ENCODE results near the gene CAGE1. TPM values are rescaled to one million over a fixed set of nuclear protein-coding genes. Genes with fewer than 3 reads are reported as not detected.
"Not testable (repeated sequence)": the region's sequence is repeated elsewhere in the genome, so short reads cannot be mapped to it uniquely, and the experiment has no call there.

CAGE1 gene
- total RNA-seq, 2 experiments from 2014 or later = 0.11 to 0.18 TPM

DNA sequence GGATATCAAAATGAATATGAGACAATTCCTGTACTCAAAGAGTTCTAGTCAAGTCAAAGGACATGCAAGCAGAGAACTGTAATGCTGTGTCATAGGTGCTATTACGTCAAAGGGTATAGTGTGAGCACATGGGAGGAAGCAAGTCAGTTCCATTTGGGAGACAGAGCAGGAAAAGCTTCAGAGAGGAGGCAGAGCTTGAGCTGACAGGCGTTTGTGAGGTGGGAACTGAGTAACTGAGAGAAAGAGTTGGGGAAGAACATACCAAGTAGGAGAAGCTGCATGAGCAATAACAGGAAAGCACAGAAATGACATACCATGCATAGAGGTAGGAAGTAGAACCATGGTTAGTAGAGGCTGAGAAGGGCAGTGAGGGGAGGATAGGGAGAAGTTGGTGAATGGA, 61.3 kb downstream of the CAGE1 start:
- no peaks in the 10 kb centered on the region for H3K27me3 Mint-ChIP-seq
- TF ChIP-seq, protein P1, sequence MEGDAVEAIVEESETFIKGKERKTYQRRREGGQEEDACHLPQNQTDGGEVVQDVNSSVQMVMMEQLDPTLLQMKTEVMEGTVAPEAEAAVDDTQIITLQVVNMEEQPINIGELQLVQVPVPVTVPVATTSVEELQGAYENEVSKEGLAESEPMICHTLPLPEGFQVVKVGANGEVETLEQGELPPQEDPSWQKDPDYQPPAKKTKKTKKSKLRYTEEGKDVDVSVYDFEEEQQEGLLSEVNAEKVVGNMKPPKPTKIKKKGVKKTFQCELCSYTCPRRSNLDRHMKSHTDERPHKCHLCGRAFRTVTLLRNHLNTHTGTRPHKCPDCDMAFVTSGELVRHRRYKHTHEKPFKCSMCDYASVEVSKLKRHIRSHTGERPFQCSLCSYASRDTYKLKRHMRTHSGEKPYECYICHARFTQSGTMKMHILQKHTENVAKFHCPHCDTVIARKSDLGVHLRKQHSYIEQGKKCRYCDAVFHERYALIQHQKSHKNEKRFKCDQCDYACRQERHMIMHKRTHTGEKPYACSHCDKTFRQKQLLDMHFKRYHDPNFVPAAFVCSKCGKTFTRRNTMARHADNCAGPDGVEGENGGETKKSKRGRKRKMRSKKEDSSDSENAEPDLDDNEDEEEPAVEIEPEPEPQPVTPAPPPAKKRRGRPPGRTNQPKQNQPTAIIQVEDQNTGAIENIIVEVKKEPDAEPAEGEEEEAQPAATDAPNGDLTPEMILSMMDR (IDR thresholded peaks at IDR 0.05) = no peak
- no peak overlapping the region for H3K27ac Mint-ChIP-seq
- intact Hi-C loops (cut with micrococcal nuclease) = no loop called here
- no peaks in the 10 kb centered on the region for H3K4me1 Mint-ChIP-seq (ENCODE audit: low read depth)
- H3K36me3 Mint-ChIP-seq (ENCODE audit: low read depth) = no peaks in the 10 kb centered on the region
- H3K4me3 Mint-ChIP-seq = no peak overlapping the region
- no peaks in the 10 kb centered on the region for H3K9me3 Mint-ChIP-seq
- ATAC-seq (no peak), DNase-seq (no peak)
- ChIA-PET POLR2A (no interaction called here), CTCF (interaction anchor here (0.9 kb wide), 1 partner anchor 287 kb away, joined by 3 read pairs; no protein-coding TSS in a partner anchor)

DNA sequence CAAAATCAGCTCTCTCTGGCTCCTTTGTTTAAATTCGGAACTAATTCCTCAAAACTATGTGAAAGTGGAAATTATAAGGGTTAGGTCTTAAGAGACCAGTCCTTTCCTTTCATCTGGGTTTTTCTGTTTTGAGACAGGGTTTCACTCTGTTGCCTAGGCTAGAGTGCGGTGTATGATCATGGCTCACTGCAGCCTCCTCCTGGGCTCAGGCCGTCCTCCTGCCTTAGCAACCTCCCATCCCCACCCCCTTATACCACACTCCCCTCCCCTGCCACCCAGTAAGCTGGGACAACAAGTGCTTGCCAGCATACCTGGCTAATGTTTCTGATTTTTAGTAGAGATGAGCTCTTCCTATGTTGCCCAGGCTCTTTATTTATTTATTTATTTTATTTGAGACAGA, 63.8 kb downstream of the CAGE1 start:
- TF ChIP-seq, protein P1 (IDR thresholded peaks at IDR 0.05) = no peak
- no peak overlapping the region for H3K4me3 Mint-ChIP-seq
- no peaks in the 10 kb centered on the region for H3K9me3 Mint-ChIP-seq
- H3K27me3 Mint-ChIP-seq = no peaks in the 10 kb centered on the region
- H3K27ac Mint-ChIP-seq = no peak overlapping the region
- ChIA-PET CTCF (no interaction called here), POLR2A (interaction anchor here (0.6 kb wide), 1 partner anchor 15 kb away, joined by 3 read pairs; no protein-coding TSS in a partner anchor)
- intact Hi-C loops (cut with micrococcal nuclease) = no loop called here
- ATAC-seq = no peak
- H3K4me1 Mint-ChIP-seq (ENCODE audit: low read depth) = no peaks in the 10 kb centered on the region
- no peak for DNase-seq
- H3K36me3 Mint-ChIP-seq (ENCODE audit: low read depth) = no peaks in the 10 kb centered on the region

DNA sequence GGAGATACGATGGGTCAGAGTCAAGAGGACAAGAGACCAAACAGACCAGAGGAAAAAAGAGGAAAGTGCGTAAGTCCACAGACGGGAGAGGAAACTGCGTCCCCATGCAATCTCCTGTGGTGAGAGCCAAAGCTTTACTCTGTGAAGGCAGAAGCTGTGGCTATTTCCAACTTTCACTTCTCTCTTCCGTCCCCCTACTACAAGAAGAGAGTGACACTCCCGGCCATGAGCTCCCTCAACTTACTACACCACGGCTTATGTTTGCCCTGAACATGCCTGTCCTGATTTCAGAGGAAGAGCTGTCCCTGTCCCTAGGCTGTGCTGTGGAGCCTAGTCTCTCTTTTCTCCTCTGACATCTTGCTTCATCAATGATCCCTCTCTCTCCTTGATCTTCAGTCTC, 65.0 kb downstream of the CAGE1 start:
- Mint-ChIP-seq H3K4me1 (ENCODE audit: low read depth) (no peaks in the 10 kb centered on the region), H3K27me3 (no peaks in the 10 kb centered on the region), H3K9me3 (no peaks in the 10 kb centered on the region), H3K4me3 (no peak overlapping the region), H3K36me3 (ENCODE audit: low read depth) (no peaks in the 10 kb centered on the region), H3K27ac (no peak overlapping the region)
- DNase-seq (no peak), ATAC-seq (no peak)
- intact Hi-C loops (cut with micrococcal nuclease) = no loop called here
- ChIA-PET POLR2A (interaction anchor here (0.5 to 0.9 kb wide), 5 partner anchors 11 to 1667 kb away, joined by 3 to 4 read pairs (median 3); no protein-coding TSS in a partner anchor), CTCF (interaction anchor here (0.9 to 1.8 kb wide), 5 partner anchors 8 to 49 kb away, joined by 3 to 6 read pairs (median 4); no protein-coding TSS in a partner anchor)
- TF ChIP-seq, protein P1 (IDR thresholded peaks at IDR 0.05) = no peak

DNA sequence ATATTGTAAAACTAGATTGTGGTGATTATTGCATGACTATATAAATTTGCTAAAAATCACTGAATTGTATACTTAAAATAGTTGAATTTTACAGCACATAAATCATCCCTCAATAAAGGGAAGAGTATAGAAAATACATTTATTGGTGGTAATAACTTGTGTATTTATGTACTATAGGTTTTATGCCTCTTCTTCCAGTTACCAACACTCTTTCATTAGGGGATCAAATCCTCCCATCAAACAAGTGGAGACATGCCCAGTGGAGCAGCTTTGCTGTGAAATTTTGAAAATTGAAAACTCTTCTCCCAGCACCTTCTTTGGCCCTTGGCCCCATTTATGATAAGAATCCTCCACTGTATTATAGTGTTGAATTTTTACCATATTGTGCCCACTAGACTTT, 66.5 kb downstream of the CAGE1 start:
- no peaks in the 10 kb centered on the region for H3K4me1 Mint-ChIP-seq (ENCODE audit: low read depth)
- H3K36me3 Mint-ChIP-seq (ENCODE audit: low read depth) = no peaks in the 10 kb centered on the region
- TF ChIP-seq, protein P1 (IDR thresholded peaks at IDR 0.05) = no peak
- ChIA-PET CTCF (no interaction called here), POLR2A (no interaction called here)
- no peak overlapping the region for H3K4me3 Mint-ChIP-seq
- ATAC-seq = no peak
- no peak overlapping the region for H3K27ac Mint-ChIP-seq
- intact Hi-C loops (cut with micrococcal nuclease) = no loop called here
- no peaks in the 10 kb centered on the region for H3K27me3 Mint-ChIP-seq
- H3K9me3 Mint-ChIP-seq = no peaks in the 10 kb centered on the region
- DNase-seq = no peak

DNA sequence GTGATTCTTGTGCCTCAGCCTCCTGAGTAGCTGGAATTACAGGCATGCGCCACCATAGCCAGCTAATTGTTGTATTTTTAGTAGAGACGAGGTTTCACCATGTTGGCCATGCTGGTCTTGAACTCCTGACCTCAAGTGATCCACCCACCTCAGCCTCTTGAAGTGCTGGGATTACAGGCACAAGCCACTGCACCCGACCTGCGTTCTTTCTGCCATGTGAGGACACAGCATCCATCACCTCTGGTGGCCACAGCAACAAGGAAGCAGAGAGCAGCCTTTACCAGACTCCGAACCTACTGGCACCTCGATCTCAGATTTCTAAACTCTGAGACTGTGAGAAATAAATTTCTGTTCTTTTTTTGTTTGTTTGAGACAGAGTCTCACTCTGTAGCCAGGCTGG, 67.7 kb downstream of the CAGE1 start:
- H3K27ac Mint-ChIP-seq; DNase-seq; H3K4me3 Mint-ChIP-seq; intact Hi-C loops (cut with micrococcal nuclease); H3K27me3 Mint-ChIP-seq; H3K4me1 Mint-ChIP-seq (ENCODE audit: low read depth); POLR2A ChIA-PET; H3K9me3 Mint-ChIP-seq; H3K36me3 Mint-ChIP-seq (ENCODE audit: low read depth); ATAC-seq: not testable (repeated sequence)
- CTCF ChIA-PET = interaction anchor here (0.8 kb wide), 1 partner anchor 31 kb away, joined by 3 read pairs; no protein-coding TSS in a partner anchor

DNA sequence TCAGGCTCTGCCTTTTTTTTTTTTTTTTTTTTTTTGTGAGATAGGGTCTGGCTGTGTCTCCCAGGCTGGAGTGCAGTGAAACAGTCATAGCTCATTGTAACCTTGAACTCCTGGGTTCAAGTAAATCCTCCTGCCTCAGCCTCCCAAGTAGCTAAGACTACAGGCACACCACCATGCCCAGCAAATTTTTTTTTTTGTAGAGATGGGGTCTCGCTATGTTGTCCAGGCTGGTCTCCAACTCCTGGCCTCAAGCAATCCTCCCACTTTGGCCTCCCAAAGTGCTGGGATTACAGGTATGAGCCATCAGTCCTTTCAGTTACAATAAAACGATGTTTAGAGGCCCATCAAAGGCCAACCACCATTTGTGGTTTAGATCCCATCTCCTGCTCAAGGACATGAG, 70.1 kb downstream of the CAGE1 start:
- DNase-seq; H3K27ac Mint-ChIP-seq; H3K27me3 Mint-ChIP-seq; H3K4me3 Mint-ChIP-seq; H3K36me3 Mint-ChIP-seq (ENCODE audit: low read depth); ATAC-seq; H3K9me3 Mint-ChIP-seq; POLR2A ChIA-PET; H3K4me1 Mint-ChIP-seq (ENCODE audit: low read depth): not testable (repeated sequence)
- intact Hi-C loops (cut with micrococcal nuclease) = loop anchor here (10.0 kb wide), 1 partner anchor 65 kb away; the partner anchor contains the start of genes CAGE1 and RIOK1
- CTCF ChIA-PET = interaction anchor here (0.6 kb wide), 1 partner anchor 12 kb away, joined by 3 read pairs; no protein-coding TSS in a partner anchor

Measured in activated CD8-positive, alpha-beta T cell treated with anti-CD3 and anti-CD28 coated beads for 36 hours (primary cell).